LNCaP clone FGC (cell line): Measurements from ENCODE around the gene POU2F3.

Experiments used
- DNase-seq: peaks from one replicate; pipeline ENCODE4 v3.0.0-alpha.2; 2011; ENCODE audit warnings: low read depth
- H3K4me3 ChIP-seq: 2 replicates; pipeline ENCODE4 v1.5.1; 2011; ENCODE audit warnings: mild to moderate bottlenecking, low read depth, low read length, control low read depth
- TF ChIP-seq, protein P1 (sequence below): IDR thresholded peaks from 2 replicates; pipeline ENCODE4 v1.5.1; 2012; ENCODE audit warnings: mild to moderate bottlenecking; ENCODE audit not compliant: control insufficient read depth, insufficient read depth; ENCODE audit errors: extremely low read depth

POU2F3 gene

DNA sequence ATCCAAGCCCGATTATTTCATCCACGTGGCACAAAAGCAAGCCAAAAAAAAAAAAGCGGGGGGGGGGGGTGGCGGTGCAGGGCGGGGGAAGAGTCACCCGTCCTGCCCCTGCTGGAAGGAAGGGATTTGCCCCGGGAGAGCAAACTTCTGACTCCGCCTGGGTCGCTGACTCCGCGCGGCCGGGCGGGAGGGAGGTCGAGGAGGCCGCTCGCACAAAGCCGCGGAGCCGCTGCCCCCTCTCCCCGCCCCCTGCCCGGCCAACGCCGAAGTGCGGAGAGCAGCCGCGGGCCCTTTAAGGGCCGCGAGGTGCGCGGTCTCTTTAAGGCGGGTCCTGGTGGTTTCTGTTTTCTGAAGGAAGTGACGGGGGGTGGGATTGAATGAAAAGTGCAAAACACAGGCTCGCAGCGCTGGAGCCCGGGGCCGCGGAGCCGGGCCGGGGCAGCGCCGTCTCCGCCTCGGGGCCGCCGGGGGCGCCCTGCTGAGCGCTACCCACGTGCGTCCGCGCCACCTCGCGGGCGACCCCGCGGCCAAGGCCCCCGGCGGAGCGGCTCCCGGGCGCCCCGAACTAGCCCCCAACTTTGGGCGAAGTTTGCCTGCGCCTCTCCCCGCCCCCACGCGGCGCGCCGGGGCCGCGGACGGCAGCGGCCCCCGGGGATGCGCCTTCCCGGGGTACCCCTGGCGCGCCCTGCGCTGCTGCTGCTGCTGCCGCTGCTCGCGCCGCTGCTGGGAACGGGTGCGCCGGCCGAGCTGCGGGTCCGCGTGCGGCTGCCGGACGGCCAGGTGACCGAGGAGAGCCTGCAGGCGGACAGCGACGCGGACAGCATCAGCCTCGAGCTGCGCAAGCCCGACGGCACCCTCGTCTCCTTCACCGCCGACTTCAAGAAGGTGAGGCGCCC, 29.1 kb upstream of the POU2F3 start, which contains the start of gene OAF:
OAF (plus strand) TSS at position 407 of the 896 bp plus-strand sequence; CDS start at position 655, 248 bp downstream.
- peak within 1 kb of the TSS; percentile 59 for H3K4me3 ChIP-seq
- DNase-seq, result no peak

DNA sequence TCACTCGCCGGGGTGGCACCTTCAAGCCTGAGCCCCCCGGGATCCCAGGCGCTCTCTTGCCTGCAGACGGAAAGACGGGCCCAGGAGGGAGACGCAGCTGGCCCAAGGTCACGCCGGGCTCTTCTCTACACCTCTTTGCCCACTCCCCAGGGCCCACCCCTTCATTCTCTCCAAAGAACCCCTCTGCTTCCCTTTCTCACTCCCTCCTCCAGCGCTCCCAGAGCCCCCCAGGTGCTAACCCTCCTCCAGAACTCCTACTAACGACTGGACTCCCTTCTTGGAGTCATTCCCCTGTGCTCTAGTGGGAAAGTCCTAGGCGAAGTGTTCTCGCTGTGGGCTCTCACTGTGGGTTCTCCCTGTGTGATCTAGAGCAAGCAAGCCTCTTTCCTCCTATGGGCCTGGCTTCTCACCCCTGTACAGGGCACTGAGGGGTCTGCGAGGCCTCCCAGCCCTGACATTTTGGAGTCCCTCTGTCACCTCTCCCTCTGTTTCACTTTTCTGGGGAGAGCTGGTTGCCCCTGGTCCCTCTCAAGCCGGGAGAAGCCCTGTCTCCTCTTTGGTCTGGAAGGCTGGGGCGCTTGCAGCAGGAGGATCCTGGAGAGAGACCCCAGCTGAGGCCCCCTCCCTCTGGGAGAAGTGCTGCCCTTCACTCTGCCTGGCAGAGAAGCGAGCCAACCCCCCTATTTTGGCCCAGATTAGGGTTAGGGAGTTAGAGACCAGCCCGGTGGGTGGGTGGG, 28.2 kb upstream of the POU2F3 start:
- peak overlapping the region; percentile 59 for H3K4me3 ChIP-seq
- TF ChIP-seq, protein P1, sequence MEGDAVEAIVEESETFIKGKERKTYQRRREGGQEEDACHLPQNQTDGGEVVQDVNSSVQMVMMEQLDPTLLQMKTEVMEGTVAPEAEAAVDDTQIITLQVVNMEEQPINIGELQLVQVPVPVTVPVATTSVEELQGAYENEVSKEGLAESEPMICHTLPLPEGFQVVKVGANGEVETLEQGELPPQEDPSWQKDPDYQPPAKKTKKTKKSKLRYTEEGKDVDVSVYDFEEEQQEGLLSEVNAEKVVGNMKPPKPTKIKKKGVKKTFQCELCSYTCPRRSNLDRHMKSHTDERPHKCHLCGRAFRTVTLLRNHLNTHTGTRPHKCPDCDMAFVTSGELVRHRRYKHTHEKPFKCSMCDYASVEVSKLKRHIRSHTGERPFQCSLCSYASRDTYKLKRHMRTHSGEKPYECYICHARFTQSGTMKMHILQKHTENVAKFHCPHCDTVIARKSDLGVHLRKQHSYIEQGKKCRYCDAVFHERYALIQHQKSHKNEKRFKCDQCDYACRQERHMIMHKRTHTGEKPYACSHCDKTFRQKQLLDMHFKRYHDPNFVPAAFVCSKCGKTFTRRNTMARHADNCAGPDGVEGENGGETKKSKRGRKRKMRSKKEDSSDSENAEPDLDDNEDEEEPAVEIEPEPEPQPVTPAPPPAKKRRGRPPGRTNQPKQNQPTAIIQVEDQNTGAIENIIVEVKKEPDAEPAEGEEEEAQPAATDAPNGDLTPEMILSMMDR, result no peak
- DNase-seq, result no peak

More for the DNA sequence above, 29.1 kb upstream of the POU2F3 start, which contains the start of gene OAF:
- TF ChIP-seq, protein P1, result peak; percentile 24; the same call in 1 of the 2 replicates

DNA sequence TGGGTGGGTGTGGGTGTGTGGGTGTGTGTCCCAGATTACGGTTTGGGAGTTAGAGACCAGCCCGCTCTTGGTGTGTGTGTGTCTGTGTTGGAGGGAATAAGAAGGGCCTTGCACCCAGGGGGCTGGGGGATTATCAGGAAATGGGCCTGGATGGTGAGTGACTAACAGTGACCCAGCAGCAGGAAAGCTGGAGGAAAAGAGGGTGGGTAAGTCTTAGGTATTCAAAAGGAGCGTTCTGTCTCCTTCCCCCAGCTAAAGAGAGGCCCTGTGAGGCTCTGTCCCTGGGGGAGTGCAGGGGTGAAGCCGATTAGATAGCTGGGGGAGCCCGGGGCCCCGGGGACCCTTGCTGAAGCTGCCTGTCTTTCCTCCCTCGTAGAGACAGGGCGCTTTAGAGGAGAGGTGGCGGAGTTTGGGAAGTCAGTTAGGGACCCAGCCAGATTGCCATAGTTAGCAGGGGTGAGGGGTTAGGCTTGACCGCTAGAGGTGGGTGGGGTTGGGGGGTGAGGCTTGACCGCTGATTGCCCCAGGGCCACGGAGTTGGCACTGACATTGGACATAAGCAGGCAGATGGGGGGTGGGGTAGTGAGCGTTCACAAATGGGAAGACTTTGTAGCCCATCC, 27.6 kb upstream of the POU2F3 start:
- no peak overlapping the region for H3K4me3 ChIP-seq
- TF ChIP-seq, protein P1, result no peak
- DNase-seq, result no peak

DNA sequence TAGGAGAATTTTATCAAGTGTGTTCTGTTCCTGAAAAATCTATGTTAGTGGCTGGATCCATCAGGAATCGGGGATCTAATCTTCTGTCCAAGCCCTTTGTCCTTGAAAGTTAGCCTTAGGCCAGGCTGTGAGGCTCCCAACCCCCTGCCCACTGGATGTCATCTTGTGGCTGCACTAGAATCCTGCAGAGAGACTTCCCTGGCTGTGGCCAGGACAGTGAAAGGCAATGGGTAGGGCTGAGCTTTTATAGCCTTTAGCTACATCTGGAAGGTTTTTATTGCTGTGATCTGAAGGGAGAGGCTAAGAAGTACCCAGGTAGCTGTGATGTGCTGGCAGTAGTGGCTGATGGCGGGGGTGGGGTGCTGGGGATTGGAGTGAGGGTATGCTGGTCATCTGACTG, 27.0 kb upstream of the POU2F3 start:
- no peak overlapping the region for H3K4me3 ChIP-seq
- TF ChIP-seq, protein P1, result no peak
- DNase-seq, result no peak

DNA sequence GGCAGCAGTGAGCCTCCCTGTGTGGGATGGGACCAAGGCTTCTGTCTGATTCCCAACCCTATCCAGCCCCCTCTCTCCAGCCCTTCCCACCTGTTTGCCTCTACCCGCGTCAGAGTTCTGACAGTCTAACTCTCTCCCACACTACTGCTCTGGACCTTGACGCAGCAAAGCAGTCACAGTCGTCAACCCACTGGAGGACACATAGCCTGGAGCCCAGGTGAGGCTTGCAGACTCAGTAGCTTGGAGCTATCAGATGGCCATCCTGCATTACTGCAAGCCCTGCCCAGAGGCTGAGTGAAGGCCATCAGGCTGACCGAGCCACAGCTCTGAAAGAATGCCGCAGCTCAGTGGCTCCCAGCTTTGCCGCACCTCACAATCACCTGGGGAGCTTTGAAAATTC, 25.4 kb upstream of the POU2F3 start:
- no peak overlapping the region for H3K4me3 ChIP-seq
- TF ChIP-seq, protein P1, result no peak
- no peak for DNase-seq

DNA sequence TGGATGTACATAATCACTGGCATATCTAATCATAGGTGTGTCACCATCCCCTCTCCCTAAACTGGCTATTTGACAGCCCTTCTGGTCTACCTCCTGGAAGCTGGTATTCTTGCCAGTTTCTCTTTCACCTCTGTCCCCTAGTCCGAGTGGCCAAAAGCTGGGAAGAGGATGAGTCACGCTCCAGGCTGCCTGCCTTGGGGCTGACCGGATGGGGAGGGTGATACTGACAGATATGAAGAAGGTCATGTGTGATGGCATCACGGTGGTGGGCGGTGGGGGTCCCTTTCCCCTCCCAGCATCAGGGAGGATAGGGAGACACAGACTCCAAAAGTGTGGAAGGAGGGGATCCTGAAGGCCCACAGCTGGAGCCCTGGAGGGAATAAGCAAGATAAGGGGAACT, 24.3 kb upstream of the POU2F3 start:
- DNase-seq, result no peak
- TF ChIP-seq, protein P1, result no peak

More for the DNA sequence above, 24.3 kb upstream of the POU2F3 start:
- H3K4me3 ChIP-seq, result no peak overlapping the region
